Choroid plexus epithelial cell (primary cell): ENCODE results near the gene DAGLB.
"Not testable (repeated sequence)": the region's sequence is repeated elsewhere in the genome, so short reads cannot be mapped to it uniquely, and the experiment has no call there.

ENCODE experiments used
- DNase-seq: peaks from one replicate; pipeline ENCODE4 v3.0.0-alpha.2; 2010; ENCODE audit warnings: low read depth
- H3K4me3 ChIP-seq: 2 replicates; pipeline ENCODE4 v1.5.1; 2011; ENCODE audit warnings: low read depth, mild to moderate bottlenecking, control low read depth, low read length, moderate library complexity
- TF ChIP-seq, protein P1 (sequence below): conservative IDR thresholded peaks from 2 replicates; pipeline ENCODE4 v1.5.1; 2011; ENCODE audit warnings: low read depth, mild to moderate bottlenecking, control low read depth, inconsistent platforms, low read length, moderate library complexity

Gene DAGLB

DNA sequence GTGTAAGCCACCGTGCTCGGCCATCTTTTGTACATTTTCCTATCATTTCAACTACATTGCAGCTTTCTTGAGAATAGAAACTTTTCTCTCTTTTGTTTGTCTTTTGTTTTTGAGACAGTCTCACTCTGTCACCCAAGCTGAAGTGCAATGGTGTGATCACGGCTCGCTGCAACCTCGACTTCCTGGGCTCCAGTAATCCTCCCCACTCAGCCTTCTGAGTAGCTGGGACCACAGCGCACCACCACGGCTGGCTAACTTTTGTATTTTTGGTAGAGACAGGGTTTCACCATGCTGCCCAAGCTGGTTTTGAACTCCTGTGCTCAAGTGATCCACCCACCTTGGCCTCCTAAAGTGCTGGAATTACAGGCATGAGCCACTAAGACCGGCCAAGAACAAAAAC is 31.3 kb upstream of the DAGLB start:
- no peak for DNase-seq
- TF ChIP-seq, protein P1, sequence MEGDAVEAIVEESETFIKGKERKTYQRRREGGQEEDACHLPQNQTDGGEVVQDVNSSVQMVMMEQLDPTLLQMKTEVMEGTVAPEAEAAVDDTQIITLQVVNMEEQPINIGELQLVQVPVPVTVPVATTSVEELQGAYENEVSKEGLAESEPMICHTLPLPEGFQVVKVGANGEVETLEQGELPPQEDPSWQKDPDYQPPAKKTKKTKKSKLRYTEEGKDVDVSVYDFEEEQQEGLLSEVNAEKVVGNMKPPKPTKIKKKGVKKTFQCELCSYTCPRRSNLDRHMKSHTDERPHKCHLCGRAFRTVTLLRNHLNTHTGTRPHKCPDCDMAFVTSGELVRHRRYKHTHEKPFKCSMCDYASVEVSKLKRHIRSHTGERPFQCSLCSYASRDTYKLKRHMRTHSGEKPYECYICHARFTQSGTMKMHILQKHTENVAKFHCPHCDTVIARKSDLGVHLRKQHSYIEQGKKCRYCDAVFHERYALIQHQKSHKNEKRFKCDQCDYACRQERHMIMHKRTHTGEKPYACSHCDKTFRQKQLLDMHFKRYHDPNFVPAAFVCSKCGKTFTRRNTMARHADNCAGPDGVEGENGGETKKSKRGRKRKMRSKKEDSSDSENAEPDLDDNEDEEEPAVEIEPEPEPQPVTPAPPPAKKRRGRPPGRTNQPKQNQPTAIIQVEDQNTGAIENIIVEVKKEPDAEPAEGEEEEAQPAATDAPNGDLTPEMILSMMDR = no peak
- H3K4me3 ChIP-seq = no peak overlapping the region

DNA sequence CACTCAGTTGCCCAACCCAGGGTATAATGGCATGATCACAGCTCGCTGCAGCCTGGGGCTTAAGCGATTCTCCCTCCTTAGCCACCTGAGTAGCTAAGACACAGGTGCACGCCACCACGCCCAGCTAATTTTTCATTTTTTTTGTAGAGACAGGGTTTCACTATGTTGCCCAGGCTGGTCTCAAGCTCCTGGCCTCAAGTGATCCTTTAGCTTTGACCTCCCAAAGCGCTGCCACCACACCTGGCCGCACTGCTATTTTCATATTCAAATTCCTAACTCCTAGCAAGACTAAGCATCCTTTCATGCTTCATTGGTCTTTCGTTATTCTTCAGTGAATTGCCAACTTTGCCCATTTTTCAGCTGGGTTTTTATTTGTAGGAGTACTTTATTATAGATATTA is 30.4 kb upstream of the DAGLB start:
- TF ChIP-seq, protein P1 = no peak

DNA sequence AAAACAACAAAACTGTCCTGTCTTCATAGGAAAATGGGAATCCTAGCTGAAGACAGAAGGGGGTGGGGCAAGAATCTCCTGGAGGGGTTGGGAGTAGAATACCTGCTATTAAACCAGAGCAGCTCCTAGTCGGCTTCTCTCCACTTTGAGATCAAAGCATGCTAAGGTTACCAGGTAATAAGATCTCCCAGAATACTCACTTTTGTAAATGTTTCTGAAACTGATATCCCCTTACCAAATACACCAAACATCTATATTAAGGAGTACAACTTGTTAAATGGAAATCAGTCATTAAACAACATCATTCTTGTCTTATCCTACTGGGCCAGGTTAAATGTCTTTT is 29.5 kb upstream of the DAGLB start:
- no peak overlapping the region for H3K4me3 ChIP-seq
- no peak for DNase-seq
- TF ChIP-seq, protein P1 = no peak

More for the DNA sequence above, 30.4 kb upstream of the DAGLB start:
- no peak overlapping the region for H3K4me3 ChIP-seq
- DNase-seq = no peak

DNA sequence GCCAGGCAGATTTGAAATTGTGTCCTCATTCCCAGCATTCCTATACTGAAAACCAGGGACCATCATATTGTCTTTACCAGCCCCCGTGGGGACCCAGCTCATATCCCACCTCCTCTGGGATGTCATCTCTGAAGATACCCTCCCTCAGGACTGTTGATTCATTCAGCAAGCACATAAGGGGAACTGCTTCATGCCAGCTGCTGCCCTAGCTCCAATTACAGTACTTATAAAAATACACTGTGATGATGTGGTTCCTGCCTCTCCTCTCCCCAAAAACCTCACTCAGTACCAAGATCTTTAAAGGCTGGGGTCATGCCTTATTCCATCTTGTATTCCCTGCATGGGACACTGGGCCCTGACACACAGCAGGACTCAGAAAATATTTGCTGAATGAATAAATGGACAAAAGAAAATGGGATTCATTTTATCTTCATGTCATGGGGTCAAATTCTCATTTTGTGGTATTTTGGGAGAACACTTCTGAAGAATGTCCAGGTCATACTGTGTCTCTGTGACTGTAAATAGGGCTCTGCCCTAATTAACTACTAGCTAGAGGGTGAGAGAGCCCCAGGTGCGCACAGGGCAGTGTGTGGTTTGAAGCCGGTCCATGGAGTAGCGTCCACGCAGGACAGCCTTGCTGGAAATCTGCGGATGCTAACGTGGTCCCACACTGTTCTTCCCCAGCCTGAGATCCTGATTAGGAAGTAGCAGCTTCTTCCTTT is 29.0 kb upstream of the DAGLB start:
- TF ChIP-seq, protein P1 = no peak
- DNase-seq = peak; percentile 28
- H3K4me3 ChIP-seq = no peak overlapping the region

DNA sequence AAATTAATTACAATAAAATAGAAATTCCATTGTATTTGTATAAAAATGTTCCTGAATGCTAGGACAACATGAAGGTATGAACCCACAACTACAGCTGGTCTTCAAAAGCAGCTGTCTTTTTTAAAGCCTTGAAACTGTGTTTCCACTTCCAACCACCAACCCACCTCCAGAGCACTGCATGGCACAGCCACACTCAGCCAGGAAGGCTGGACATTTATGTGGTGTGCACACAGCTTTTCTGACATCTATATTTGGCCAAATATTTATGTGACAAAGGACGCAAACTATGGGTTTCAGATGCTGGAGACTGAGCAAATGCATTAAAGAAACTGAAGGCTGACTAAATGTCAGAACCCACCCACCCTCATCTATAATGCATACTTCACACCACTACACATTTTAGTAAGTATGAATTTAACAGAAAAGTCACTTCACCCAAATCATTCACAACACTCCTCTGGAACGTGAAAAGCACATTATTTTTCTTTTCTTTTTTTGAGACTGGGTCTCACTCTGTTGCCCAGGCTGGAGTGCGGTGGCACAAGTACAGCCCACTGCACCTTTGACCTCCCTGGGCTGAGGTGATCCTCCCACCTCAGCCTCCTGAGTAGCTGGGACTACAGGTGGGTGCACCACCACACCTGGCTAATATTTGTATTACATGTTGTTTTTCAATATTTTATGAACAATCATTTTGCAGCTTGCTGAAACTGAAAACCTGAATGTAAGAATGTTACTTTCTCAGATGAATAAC is 27.9 kb upstream of the DAGLB start:
- no peak overlapping the region for H3K4me3 ChIP-seq
- TF ChIP-seq, protein P1 = no peak
- no peak for DNase-seq

DNA sequence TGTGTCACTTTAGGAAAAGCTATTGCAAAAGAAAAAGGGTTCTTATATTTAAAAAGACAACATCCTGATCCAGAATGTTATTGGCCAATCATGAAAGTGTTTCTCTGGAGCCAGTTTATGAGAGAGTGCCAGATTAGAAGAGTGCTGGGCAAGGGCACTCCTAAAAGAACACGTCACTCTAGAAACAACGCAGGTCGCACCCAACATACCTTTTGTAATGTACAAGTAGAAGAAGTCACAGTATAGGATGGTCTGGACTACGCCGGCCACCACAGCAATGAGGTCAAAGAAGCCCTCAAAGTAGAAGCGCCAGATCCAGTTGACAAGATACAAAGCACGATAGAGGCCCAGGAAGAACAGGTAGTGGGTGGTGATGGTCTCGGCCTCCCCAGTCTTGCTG is 18.1 kb upstream of the DAGLB start:
- TF ChIP-seq, protein P1 = no peak
- no peak for DNase-seq
- no peak overlapping the region for H3K4me3 ChIP-seq

DNA sequence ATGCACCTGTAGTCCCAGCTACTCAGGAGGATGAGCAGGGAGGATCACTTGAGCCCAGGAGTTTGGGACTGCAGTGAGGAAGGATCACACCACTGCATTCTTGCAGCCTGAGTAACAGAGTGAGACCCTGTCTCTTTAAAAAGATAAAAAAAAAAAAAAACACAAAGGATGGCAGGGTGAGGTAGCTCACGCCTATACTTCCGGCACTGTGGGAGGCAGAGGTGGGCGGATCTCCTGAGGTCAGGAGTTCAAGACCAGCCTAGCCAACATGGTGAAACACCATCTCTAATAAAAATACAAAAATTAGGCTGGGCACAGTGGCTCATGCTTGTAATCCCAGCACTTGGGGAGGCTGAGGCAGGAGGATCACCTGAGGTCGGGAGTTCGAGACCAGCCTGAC is 15.9 kb upstream of the DAGLB start:
- H3K4me3 ChIP-seq, DNase-seq: not testable (repeated sequence)
